ENCODE results near the gene PRKCSH. TPM values are rescaled to one million over a fixed set of nuclear protein-coding genes. Genes with fewer than 3 reads are reported as not detected.

The PRKCSH gene
- polyA plus RNA-seq, 1 of the 3 experiments (the other 2 are of a cell fraction), result 502 TPM

DNA sequence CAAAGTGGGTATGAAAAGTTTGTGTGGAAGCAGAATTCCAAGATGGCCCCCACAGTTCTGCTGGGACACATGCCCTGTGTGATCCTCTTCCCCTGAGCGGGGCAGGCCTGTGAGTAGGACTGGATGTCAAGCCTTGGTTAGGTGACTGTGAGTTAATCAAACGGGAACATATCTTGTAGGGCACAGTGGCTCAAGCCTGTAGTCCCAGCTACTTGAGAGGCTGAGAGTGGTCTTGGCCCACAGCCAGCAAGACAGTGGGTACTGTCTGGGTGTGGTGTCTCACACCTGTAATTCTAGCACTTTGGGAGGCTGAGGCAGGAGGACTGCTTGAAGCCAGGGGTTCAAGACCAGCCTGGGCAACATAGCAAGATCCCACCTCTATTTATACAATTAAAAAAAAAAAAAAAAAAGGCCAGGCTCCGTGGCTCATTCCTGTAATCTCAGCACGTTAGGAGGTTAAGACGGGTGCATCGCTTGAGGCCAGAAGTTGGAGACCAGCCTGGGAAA lies 63.8 kb downstream of the PRKCSH start:
- CTCF ChIA-PET, result interaction anchor here (1.3 kb wide), 1 partner anchor 14 kb away, joined by 3 read pairs; no protein-coding TSS in a partner anchor
- H3K4me3 ChIP-seq (ENCODE audit: low read depth in 2 of 2, low read length in 1 of 2), result no peak overlapping the region
- H3K79me2 ChIP-seq (ENCODE audit: insufficient read depth), result peaks cover 15% of the 10 kb centered on the region; the same call in 1 of the 2 replicates
- TF ChIP-seq, protein P1, sequence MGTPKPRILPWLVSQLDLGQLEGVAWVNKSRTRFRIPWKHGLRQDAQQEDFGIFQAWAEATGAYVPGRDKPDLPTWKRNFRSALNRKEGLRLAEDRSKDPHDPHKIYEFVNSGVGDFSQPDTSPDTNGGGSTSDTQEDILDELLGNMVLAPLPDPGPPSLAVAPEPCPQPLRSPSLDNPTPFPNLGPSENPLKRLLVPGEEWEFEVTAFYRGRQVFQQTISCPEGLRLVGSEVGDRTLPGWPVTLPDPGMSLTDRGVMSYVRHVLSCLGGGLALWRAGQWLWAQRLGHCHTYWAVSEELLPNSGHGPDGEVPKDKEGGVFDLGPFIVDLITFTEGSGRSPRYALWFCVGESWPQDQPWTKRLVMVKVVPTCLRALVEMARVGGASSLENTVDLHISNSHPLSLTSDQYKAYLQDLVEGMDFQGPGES (IDR thresholded peaks at IDR 0.05; ENCODE audit: low read depth, low read length), result no peak
- TF ChIP-seq FOSL2 (IDR thresholded peaks at IDR 0.05; ENCODE audit: borderline replicate concordance, low read depth) (no peak), GATA2 (CRISPR knock-in tag; IDR thresholded peaks at IDR 0.05) (no peak), MEF2A (IDR thresholded peaks at IDR 0.05; ENCODE audit: borderline replicate concordance, low read depth) (no peak), TAF1 (IDR thresholded peaks at IDR 0.05; ENCODE audit: borderline replicate concordance, low read depth, low read length) (no peak), SMC3 (IDR thresholded peaks at IDR 0.05; ENCODE audit: low read depth, low read length) (no peak)
- DNase-seq, result no peak
- no peaks in the 10 kb centered on the region for H3K27me3 ChIP-seq (ENCODE audit: insufficient read depth)
- H3K36me3 ChIP-seq (replicated peaks in 1 of 2; ENCODE audit: control insufficient read depth in 1 of 2, insufficient read depth in 2 of 2, low read length in 1 of 2), result peaks cover 0 to 10% of the 10 kb centered on the region in 2 experiments
- WGBS (ENCODE audit: low lambda C conversion rate), result 95% methylated on average over 5 of the region's 6 CpGs
- H3K4me1 ChIP-seq (ENCODE audit: control insufficient read depth in 1 of 2, insufficient read depth in 2 of 2, low read depth in 1 of 2, low read length in 1 of 2), result peaks cover 0 to 3% of the 10 kb centered on the region in 2 experiments; a peak in 1 of 4 replicates
- no peak overlapping the region for H3K27ac ChIP-seq (ENCODE audit: low read depth in 2 of 2, low read length in 1 of 2)
- H4K20me1 ChIP-seq (ENCODE audit: insufficient read depth), result peaks cover 8% of the 10 kb centered on the region; the same call in 1 of the 2 replicates
- H3K4me2 ChIP-seq, result no peak overlapping the region
- no peaks in the 10 kb centered on the region for H3K9me3 ChIP-seq
- no peak overlapping the region for H3K9ac ChIP-seq
- no peaks in the 10 kb centered on the region for H3F3A ChIP-seq (replicated peaks; ENCODE audit: insufficient read depth)
- no peak overlapping the region for H2AFZ ChIP-seq (ENCODE audit: low read depth)
- H3K9me2 ChIP-seq, result no peaks in the 10 kb centered on the region
- POLR2A ChIA-PET, result no interaction called here

- 87% methylated on average over 7 of the region's 7 CpGs for WGBS (ENCODE audit: low lambda C conversion rate)
- CTCF ChIA-PET, result interaction anchor here (1.3 kb wide), 1 partner anchor 15 kb away, joined by 3 read pairs; no protein-coding TSS in a partner anchor
- no peak overlapping the region for H3K4me2 ChIP-seq
- H3K79me2 ChIP-seq (ENCODE audit: insufficient read depth), result peaks cover 21% of the 10 kb centered on the region; the same call in 1 of the 2 replicates
- H3K36me3 ChIP-seq (replicated peaks in 1 of 2; ENCODE audit: control insufficient read depth in 1 of 2, insufficient read depth in 2 of 2, low read length in 1 of 2), result peaks cover 0 to 7% of the 10 kb centered on the region in 2 experiments
- H3K9me2 ChIP-seq, result no peaks in the 10 kb centered on the region
- no peak overlapping the region for H3K9ac ChIP-seq
- no peak overlapping the region for H3K4me3 ChIP-seq (ENCODE audit: low read depth in 2 of 2, low read length in 1 of 2)
- no peaks in the 10 kb centered on the region for H3K27me3 ChIP-seq (ENCODE audit: insufficient read depth)
- POLR2A ChIA-PET, result no interaction called here
- H3F3A ChIP-seq (replicated peaks; ENCODE audit: insufficient read depth), result peaks cover 3% of the 10 kb centered on the region
- DNase-seq, result peak; percentile 21
- peaks cover 4 to 9% of the 10 kb centered on the region in 2 experiments; a peak in 1 of 4 replicates for H3K4me1 ChIP-seq (ENCODE audit: control insufficient read depth in 1 of 2, insufficient read depth in 2 of 2, low read depth in 1 of 2, low read length in 1 of 2)
- no peak for TF ChIP-seq TAF1 (IDR thresholded peaks at IDR 0.05; ENCODE audit: borderline replicate concordance, low read depth, low read length)
- TF ChIP-seq, protein P2, sequence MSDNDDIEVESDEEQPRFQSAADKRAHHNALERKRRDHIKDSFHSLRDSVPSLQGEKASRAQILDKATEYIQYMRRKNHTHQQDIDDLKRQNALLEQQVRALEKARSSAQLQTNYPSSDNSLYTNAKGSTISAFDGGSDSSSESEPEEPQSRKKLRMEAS (IDR thresholded peaks at IDR 0.05; ENCODE audit: low read depth), result no peak
- no peak for TF ChIP-seq FOXJ3 (CRISPR knock-in tag; IDR thresholded peaks at IDR 0.05)
- no peak for TF ChIP-seq GABPA (IDR thresholded peaks at IDR 0.05; ENCODE audit: low read depth)
- no peak for TF ChIP-seq FOSL2 (IDR thresholded peaks at IDR 0.05; ENCODE audit: borderline replicate concordance, low read depth)
- no peak for TF ChIP-seq EP300 (IDR thresholded peaks at IDR 0.05; ENCODE audit: borderline replicate concordance in 1 of 2, low read depth in 1 of 2, low read length in 1 of 2)
- H3K27ac ChIP-seq (ENCODE audit: low read depth in 2 of 2, low read length in 1 of 2), result no peak overlapping the region; a peak in 1 of 4 replicates
- no peak overlapping the region for H2AFZ ChIP-seq (ENCODE audit: low read depth)
- H4K20me1 ChIP-seq (ENCODE audit: insufficient read depth), result peaks cover 8% of the 10 kb centered on the region; the same call in 1 of the 2 replicates
- H3K9me3 ChIP-seq, result no peaks in the 10 kb centered on the region
Observed at GRCh38 chr19:11499890-11500420, 64.5 kb downstream of the PRKCSH start.

Small RNA genes within 50 kb of the gene (small RNA-seq; reads per million reads assigned to genes)
- gene MIR7974 (0 to 1.5 (median 0) reads per million in 7 experiments), gene RF00019 (0 reads per million in 7 experiments)

Other genes starting within 250 kb of the PRKCSH start
- gene KANK2, start 238.1 kb upstream of the PRKCSH start, polyA plus RNA-seq (2012; rRNA removed), result 63.9 and 92.4 TPM in 2 replicates
- gene ANGPTL8, start 196.0 kb upstream of the PRKCSH start, polyA plus RNA-seq (2012; rRNA removed), result 0.21 TPM in 1 of 2 replicates, not detected in the other
- gene DOCK6, start 173.1 kb upstream of the PRKCSH start, polyA plus RNA-seq (2012; rRNA removed), result 14.0 and 18.3 TPM in 2 replicates
- gene TSPAN16, start 139.5 kb upstream of the PRKCSH start, polyA plus RNA-seq (2012; rRNA removed), result not detected in 2 replicates
- gene RAB3D, start 96.0 kb upstream of the PRKCSH start, polyA plus RNA-seq (2012; rRNA removed), result 25.0 and 27.0 TPM in 2 replicates
- gene TMEM205, start 89.4 kb upstream of the PRKCSH start, polyA plus RNA-seq (2012; rRNA removed), result 209 and 219 TPM in 2 replicates
- 25.2 and 30.1 TPM in 2 replicates for gene CCDC159, start 89.1 kb upstream of the PRKCSH start, polyA plus RNA-seq (2012; rRNA removed)
- gene PLPPR2, start 80.2 kb upstream of the PRKCSH start, polyA plus RNA-seq (2012; rRNA removed), result 18.9 and 26.2 TPM in 2 replicates
- 2.8 and 3.0 TPM in 2 replicates for gene SWSAP1, start 61.0 kb upstream of the PRKCSH start, polyA plus RNA-seq (2012; rRNA removed)
- 15.4 and 16.8 TPM in 2 replicates for gene EPOR, start 51.3 kb upstream of the PRKCSH start, polyA plus RNA-seq (2012; rRNA removed)
- 13.3 and 13.5 TPM in 2 replicates for gene RGL3, start 16.3 kb upstream of the PRKCSH start, polyA plus RNA-seq (2012; rRNA removed)
- 3.2 and 4.2 TPM in 2 replicates for gene ODAD3, start 514 bp upstream of the PRKCSH start, polyA plus RNA-seq (2012; rRNA removed)
- 0.48 and 0.68 TPM in 2 replicates for gene ELAVL3, start 45.4 kb downstream of the PRKCSH start, polyA plus RNA-seq (2012; rRNA removed)
- 14.5 and 14.7 TPM in 2 replicates for gene ZNF653, start 70.2 kb downstream of the PRKCSH start, polyA plus RNA-seq (2012; rRNA removed)
- gene ECSIT, start 93.5 kb downstream of the PRKCSH start, polyA plus RNA-seq (2012; rRNA removed), result 35.6 and 43.8 TPM in 2 replicates
- gene CNN1, start 103.2 kb downstream of the PRKCSH start, polyA plus RNA-seq (2012; rRNA removed), result 4.6 and 6.6 TPM in 2 replicates
- 139 and 157 TPM in 2 replicates for gene ELOF1, start 123.6 kb downstream of the PRKCSH start, polyA plus RNA-seq (2012; rRNA removed)
- gene ACP5, start 142.0 kb downstream of the PRKCSH start, polyA plus RNA-seq (2012; rRNA removed), result 0.87 and 1.6 TPM in 2 replicates
- 5.8 and 9.1 TPM in 2 replicates for gene ZNF627, start 161.8 kb downstream of the PRKCSH start, polyA plus RNA-seq (2012; rRNA removed)

All from SK-N-SH (cell line).